Left lung (tissue), 10 donors: ENCODE measurements around the gene HAGHL. TPM values are rescaled to one million over a fixed set of nuclear protein-coding genes. Genes with fewer than 3 reads are reported as not detected.
"Not testable (repeated sequence)": the region's sequence is repeated elsewhere in the genome, so short reads cannot be mapped to it uniquely, and the experiment has no call there.

ENCODE experiments used
- ATAC-seq: fragments of 200-7000 bp; cut with Tn5 transposase; one replicate; pipeline ENCODE4 v1.9.1; 2020; ENCODE audit warnings: moderate library complexity
- DNase-seq, 4 donors: peaks; one replicate each; pipeline ENCODE4 v3.0.0-alpha.2; 2013 to 2020
- H3K27ac ChIP-seq, 2 donors: fragments of 200-600 bp; sonication (generic) in 1 of 2; one replicate each; pipeline versions ENCODE4 v1.5.0 to v1.8.0; 2020 to 2021
- H3K27me3 ChIP-seq, 2 donors: fragments of 200-600 bp; sonication (generic) in 1 of 2; one replicate each; pipeline versions ENCODE4 v1.5.0 to v1.8.0; 2020 to 2021
- H3K36me3 ChIP-seq, 2 donors: fragments of 200-600 bp; sonication (generic) in 1 of 2; one replicate each; pipeline versions ENCODE4 v1.5.0 to v1.8.0; 2020 to 2021
- H3K4me1 ChIP-seq, 2 donors: fragments of 200-600 bp; one replicate each; pipeline ENCODE4 v1.8.0; 2021
- H3K4me3 ChIP-seq, 2 donors: fragments of 200-600 bp; sonication (generic) in 1 of 2; one replicate each; pipeline versions ENCODE4 v1.5.0 to v1.8.0; 2020 to 2021; ENCODE audit warnings: mild to moderate bottlenecking in 1 of 2
- H3K9me3 ChIP-seq, 2 donors: fragments of 200-600 bp; sonication (generic) in 1 of 2; one replicate each; pipeline versions ENCODE4 v1.5.0 to v1.8.0; 2020 to 2021
- CTCF ChIP-seq, 2 donors: fragments of 200-600 bp; sonication (generic) in 1 of 2; IDR thresholded peaks; one replicate each; pipeline versions ENCODE4 v1.5.0 to v1.8.0; 2021; ENCODE audit warnings: antibody characterized with exemption in 2 of 2
- intact Hi-C, 2 donors: fragments of 100-400 bp; cut with DNase I; formaldehyde crosslinking; loops; one replicate each; pipeline versions ENCODE4 v1.11.2 to v1.14.2; 2022
- polyA plus RNA-seq, 6 donors: library from polyadenylated mRNA; unstranded; fragments of 120-200 nt; gene quantifications; one replicate each; pipeline ENCODE4 v1.2.1, GENCODE V29; 2013; ENCODE audit not compliant: insufficient read length in 6 of 6
- total RNA-seq, 2 donors: library from RNA; stranded (reverse); fragmentation: NEBNext Ultra II Directional; extraction: Animal tissue kit (Norgen Biotek cat#: 25700); gene quantifications; one replicate each; pipeline ENCODE4 v1.2.1, GENCODE V29; 2021
- donor health status: DM: no; HTN: yes; CAD: no.
- donor health status: DM: no; HTN: no; CAD: no.

Gene HAGHL
- total and polyA plus RNA-seq, 8 donors = 2.4 to 9.9 (median 4.4) TPM

DNA sequence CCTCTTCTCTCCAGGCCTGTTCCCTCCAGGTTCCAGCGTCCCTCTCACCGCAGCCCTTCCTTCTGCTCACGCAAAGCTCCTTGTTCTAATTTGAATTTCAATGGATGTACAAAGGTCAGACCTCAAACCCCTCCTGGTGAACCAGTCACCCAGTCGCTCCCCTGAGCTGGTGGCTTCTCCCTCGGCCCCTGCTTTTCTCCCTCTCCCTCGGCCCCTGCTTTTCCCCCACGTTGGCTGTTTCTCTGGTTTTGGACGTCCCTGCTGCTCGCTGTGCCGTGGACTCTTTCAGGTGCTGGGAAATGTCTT, 25.1 kb downstream of the HAGHL start:
- Histone ChIP-seq H3K9me3 (no peaks in the 10 kb centered on the region), H3K27ac (no peak overlapping the region), H3K36me3 (no peaks in the 10 kb centered on the region), H3K27me3 (peaks cover 0 to 28% of the 10 kb centered on the region in 2 donors), H3K4me1 (peaks cover 0 to 14% of the 10 kb centered on the region in 2 donors), H3K4me3 (no peak overlapping the region)
- DNase-seq = no peak
- intact Hi-C loops = no loop called here
- ATAC-seq = no peak
- no peak for TF ChIP-seq CTCF (IDR thresholded peaks at IDR 0.05)

GRCh38 chr16:754121-754607, 27.3 kb downstream of the HAGHL start:
- intact Hi-C loops, DNase-seq, H3K4me3 ChIP-seq, H3K36me3 ChIP-seq, ATAC-seq, H3K9me3 ChIP-seq: not testable (repeated sequence)
- H3K27me3 ChIP-seq = peaks cover 0 to 28% of the 10 kb centered on the region in 2 donors
- H3K27ac ChIP-seq = peak overlapping the region in 1 of 2 donors; percentile 30
- peaks cover 0 to 14% of the 10 kb centered on the region in 2 donors for H3K4me1 ChIP-seq

- Histone ChIP-seq H3K9me3 (no peaks in the 10 kb centered on the region), H3K36me3 (no peaks in the 10 kb centered on the region), H3K4me1 (peaks cover 0 to 14% of the 10 kb centered on the region in 2 donors), H3K4me3 (no peak overlapping the region), H3K27me3 (peaks cover 0 to 28% of the 10 kb centered on the region in 2 donors), H3K27ac (peak overlapping the region in 1 of 2 donors; percentile 30)
- intact Hi-C loops = no loop called here
- DNase-seq = no peak
- TF ChIP-seq CTCF (IDR thresholded peaks at IDR 0.05) = no peak
- peak; percentile 15 for ATAC-seq
Observed at GRCh38 chr16:754656-755055, 27.8 kb downstream of the HAGHL start.

- TF ChIP-seq CTCF (IDR thresholded peaks at IDR 0.05) = no peak
- intact Hi-C loops = no loop called here
- Histone ChIP-seq H3K9me3 (no peaks in the 10 kb centered on the region), H3K27ac (no peak overlapping the region), H3K4me3 (no peak overlapping the region), H3K27me3 (peaks cover 0 to 28% of the 10 kb centered on the region in 2 donors), H3K36me3 (no peaks in the 10 kb centered on the region), H3K4me1 (peaks cover 0 to 14% of the 10 kb centered on the region in 2 donors)
- ATAC-seq (no peak), DNase-seq (no peak)
Observed at GRCh38 chr16:756428-756827, 29.5 kb downstream of the HAGHL start.

DNA sequence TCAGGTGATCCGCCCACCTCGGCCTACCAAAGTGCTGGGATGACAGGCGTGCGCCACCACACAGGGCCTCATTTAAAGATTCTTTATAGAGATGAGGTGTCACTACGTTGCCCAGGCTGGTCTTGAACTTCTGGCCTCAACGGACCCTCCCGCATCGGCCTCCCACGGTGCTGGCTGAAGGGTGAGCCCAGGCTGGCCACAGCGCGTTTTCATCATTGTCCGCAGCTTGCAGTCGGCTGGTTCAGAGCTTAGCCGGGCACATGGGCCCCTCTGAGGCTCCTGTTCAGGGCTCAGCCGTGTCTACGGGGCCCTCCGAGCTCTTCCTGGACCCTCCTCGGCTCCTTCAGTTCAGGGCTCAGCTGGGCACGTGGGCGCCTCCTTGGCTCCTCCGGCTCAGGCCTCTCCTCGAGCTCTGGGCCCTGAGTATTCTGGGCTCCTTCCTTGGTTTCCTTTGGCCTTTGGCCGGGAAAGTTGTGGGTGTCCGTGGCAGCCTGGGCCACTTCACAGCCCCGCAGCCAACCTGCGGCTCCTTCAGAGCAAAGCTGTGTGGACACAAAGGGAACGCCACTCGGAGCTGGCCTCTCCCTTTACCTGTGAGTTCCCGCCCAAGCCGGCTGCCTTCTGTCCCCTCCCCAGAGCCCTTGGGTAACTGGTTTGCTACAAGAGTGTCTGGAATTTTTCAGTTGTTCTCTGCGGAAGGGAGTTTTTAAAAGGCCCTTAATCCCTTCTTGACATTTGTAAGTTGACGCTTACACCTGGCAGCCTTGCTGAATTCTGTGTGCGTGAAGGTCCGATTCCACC, 32.4 kb downstream of the HAGHL start:
- no peak overlapping the region for H3K4me3 ChIP-seq
- H3K36me3 ChIP-seq = no peaks in the 10 kb centered on the region
- peak; percentile 78 for ATAC-seq

More for the DNA sequence above, 32.4 kb downstream of the HAGHL start:
- no peak for TF ChIP-seq CTCF (IDR thresholded peaks at IDR 0.05)
- intact Hi-C loops = no loop called here
- peak; percentile 30 to 88 (median 84) for DNase-seq
- no peaks in the 10 kb centered on the region for H3K9me3 ChIP-seq
- H3K4me1 ChIP-seq = peaks cover 0 to 10% of the 10 kb centered on the region in 2 donors
- H3K27ac ChIP-seq = peak overlapping the region; percentile 61 to 84
- peaks cover 0 to 36% of the 10 kb centered on the region in 2 donors for H3K27me3 ChIP-seq
